ENCODE measurements around the gene ALPI. TPM values are rescaled to one million over a fixed set of nuclear protein-coding genes. Genes with fewer than 3 reads are reported as not detected.
"Not testable (repeated sequence)": the region's sequence is repeated elsewhere in the genome, so short reads cannot be mapped to it uniquely, and the experiment has no call there.

The ALPI gene
- total RNA-seq = not detected
- long read RNA-seq = 0 reads

- peak; percentile 61 for DNase-seq (ENCODE audit: low spot score)
- intact Hi-C loops (cut with DNase I) = no loop called here
Measured at GRCh38 chr2:232455426-232456255, at the start of gene ALPI. Gene ALPI, plus strand, starts transcription at chr2:232456153. Its CDS starts 47 bp downstream, at chr2:232456200.

- no peak for DNase-seq (ENCODE audit: low spot score)
- intact Hi-C loops (cut with DNase I) = no loop called here
Measured at GRCh38 chr2:232406556-232407310, 49.2 kb upstream of the ALPI start, which contains the start of gene ALPG. Gene ALPG, plus strand, starts transcription at chr2:232406844. Its CDS starts 51 bp downstream, at chr2:232406895.

- intact Hi-C loops (cut with DNase I); DNase-seq (ENCODE audit: low spot score): not testable (repeated sequence)
Measured at GRCh38 chr2:232407428-232408150, 48.4 kb upstream of the ALPI start.

- DNase-seq (ENCODE audit: low spot score); intact Hi-C loops (cut with DNase I): not testable (repeated sequence)
Measured at GRCh38 chr2:232408269-232408668, 47.7 kb upstream of the ALPI start.

- intact Hi-C loops (cut with DNase I); DNase-seq (ENCODE audit: low spot score): not testable (repeated sequence)
Measured at GRCh38 chr2:232409617-232410016, 46.3 kb upstream of the ALPI start.

- no peak for DNase-seq (ENCODE audit: low spot score)
- intact Hi-C loops (cut with DNase I) = no loop called here
Measured at GRCh38 chr2:232410238-232410900, 45.6 kb upstream of the ALPI start.

- intact Hi-C loops (cut with DNase I) = no loop called here
- DNase-seq (ENCODE audit: low spot score) = no peak
Measured at GRCh38 chr2:232411901-232412629, 43.9 kb upstream of the ALPI start.

- DNase-seq (ENCODE audit: low spot score) = no peak
- intact Hi-C loops (cut with DNase I) = no loop called here
Measured at GRCh38 chr2:232412986-232413385, 43.0 kb upstream of the ALPI start.

GRCh38 chr2:232415138-232415690, 40.7 kb upstream of the ALPI start:
- peak; percentile 29 for DNase-seq (ENCODE audit: low spot score)
- intact Hi-C loops (cut with DNase I) = no loop called here

GRCh38 chr2:232415736-232416520, 40.0 kb upstream of the ALPI start:
- DNase-seq (ENCODE audit: low spot score) = peak; percentile 44
- intact Hi-C loops (cut with DNase I) = no loop called here

GRCh38 chr2:232416521-232417470, 39.2 kb upstream of the ALPI start:
- intact Hi-C loops (cut with DNase I) = no loop called here
- peak; percentile 67 for DNase-seq (ENCODE audit: low spot score)

- intact Hi-C loops (cut with DNase I) = no loop called here
Measured at GRCh38 chr2:232417489-232417888, 38.5 kb upstream of the ALPI start.

GRCh38 chr2:232418056-232418455, 37.9 kb upstream of the ALPI start:
- intact Hi-C loops (cut with DNase I) = no loop called here
- DNase-seq (ENCODE audit: low spot score) = no peak

More at GRCh38 chr2:232417489-232417888, 38.5 kb upstream of the ALPI start:
- no peak for DNase-seq (ENCODE audit: low spot score)

GRCh38 chr2:232418466-232419244, 37.3 kb upstream of the ALPI start:
- peak; percentile 61 for DNase-seq (ENCODE audit: low spot score)

GRCh38 chr2:232419245-232420072, 36.5 kb upstream of the ALPI start:
- peak; percentile 53 for DNase-seq (ENCODE audit: low spot score)
- intact Hi-C loops (cut with DNase I) = no loop called here

More at GRCh38 chr2:232418466-232419244, 37.3 kb upstream of the ALPI start:
- intact Hi-C loops (cut with DNase I) = no loop called here
